AG04449 (cell line): ENCODE results near the gene LPCAT3.

ENCODE experiments used
- CTCF ChIA-PET: fragments of 350-600 bp; formaldehyde crosslinking; extraction: SDS; loops from one replicate; lab custom pipeline; 2021; ENCODE audit warnings: antibody characterized with exemption; lab: Yijun Ruan, JAX
- POLR2A ChIA-PET: fragments of 400-600, 350-600 bp; formaldehyde crosslinking; extraction: SDS; loops from one replicate; lab custom pipeline; 2020; ENCODE audit warnings: antibody characterized with exemption, inconsistent platforms; lab: Yijun Ruan, JAX
- DNase-seq: peaks from one replicate; pipeline ENCODE4 v3.0.0-alpha.2; 2010; ENCODE audit warnings: low read depth, low spot score
- H3K4me3 ChIP-seq: 2 replicates; pipeline ENCODE4 v1.5.1; 2011; ENCODE audit warnings: low read depth, mild to moderate bottlenecking, control low read depth, low read length
- CTCF ChIP-seq: IDR thresholded peaks from one replicate; pipeline ENCODE4 v1.5.1; 2011; ENCODE audit warnings: mild to moderate bottlenecking, moderate library complexity, low read length, control low read depth, inconsistent platforms; ENCODE audit not compliant: insufficient read depth; ENCODE audit errors: missing control alignments

The LPCAT3 gene

GRCh38 chr12:6960593-6961277, 57.5 kb downstream of the LPCAT3 start:
- no peak overlapping the region for H3K4me3 ChIP-seq
- TF ChIP-seq CTCF = peak; percentile 45
- POLR2A ChIA-PET = no interaction called here
- no peak for DNase-seq
- CTCF ChIA-PET = interaction anchor here (0.9 to 13.5 kb wide), 8 partner anchors 13 to 149 kb away, joined by 3 to 226 read pairs (median 20); partner anchors contain the start of genes ATN1, C12orf57, PTPN6 and RNU7-1

GRCh38 chr12:6959805-6960592, 58.3 kb downstream of the LPCAT3 start:
- ChIA-PET POLR2A (no interaction called here), CTCF (interaction anchor here (0.9 to 13.5 kb wide), 7 partner anchors 12 to 152 kb away, joined by 3 to 226 read pairs (median 6); partner anchors contain the start of genes ATN1, C12orf57, C1RL and PTPN6)
- no peak overlapping the region for H3K4me3 ChIP-seq
- DNase-seq = no peak
- no peak for TF ChIP-seq CTCF

GRCh38 chr12:6959058-6959804, 59.0 kb downstream of the LPCAT3 start:
- no peak for DNase-seq
- CTCF ChIA-PET = interaction anchor here (1.7 to 13.5 kb wide), 6 partner anchors 9 to 153 kb away, joined by 3 to 226 read pairs (median 27); partner anchors contain the start of genes ATN1, C12orf57, C1RL and PTPN6
- TF ChIP-seq CTCF = no peak
- POLR2A ChIA-PET = no interaction called here
- no peak overlapping the region for H3K4me3 ChIP-seq

GRCh38 chr12:6958609-6959057, 59.6 kb downstream of the LPCAT3 start:
- DNase-seq = no peak
- H3K4me3 ChIP-seq = no peak overlapping the region
- POLR2A ChIA-PET = no interaction called here
- CTCF ChIA-PET = interaction anchor here (1.4 to 13.5 kb wide), 6 partner anchors 10 to 153 kb away, joined by 3 to 226 read pairs (median 12); partner anchors contain the start of genes ATN1, C12orf57, C1RL and PTPN6
- TF ChIP-seq CTCF = no peak

GRCh38 chr12:6957741-6958608, 60.3 kb downstream of the LPCAT3 start:
- CTCF ChIA-PET = interaction anchor here (1.4 to 13.5 kb wide), 8 partner anchors 8 to 155 kb away, joined by 3 to 226 read pairs (median 8); partner anchors contain the start of genes ATN1, C12orf57, C1RL and PTPN6
- no peak overlapping the region for H3K4me3 ChIP-seq
- POLR2A ChIA-PET = interaction anchor here (0.7 kb wide), 1 partner anchor 14 kb away, joined by 3 read pairs; the partner anchor contains the start of genes C12orf57 and RNU7-1
- no peak for DNase-seq
- no peak for TF ChIP-seq CTCF
